GM19043 (cell line): ENCODE results near the gene NINJ2.
"Not testable (repeated sequence)": the region's sequence is repeated elsewhere in the genome, so short reads cannot be mapped to it uniquely, and the experiment has no call there.

ENCODE experiments used
- ATAC-seq: cut with Tn5 transposase; IDR thresholded peaks from one replicate; pipeline ENCODE4 v1.9.1; 2021; ENCODE audit warnings: low read depth; ENCODE audit not compliant: unreplicated experiment

The NINJ2 gene

GRCh38 chr12:642633-643474 is 20.4 kb downstream of the NINJ2 start:
- peak; percentile 67 for ATAC-seq

GRCh38 chr12:641321-641720 is 21.9 kb downstream of the NINJ2 start:
- ATAC-seq = not testable (repeated sequence)

- ATAC-seq = no peak
Measured at GRCh38 chr12:640773-641172, 22.5 kb downstream of the NINJ2 start.

GRCh38 chr12:639988-640387 is 23.3 kb downstream of the NINJ2 start:
- ATAC-seq = no peak

GRCh38 chr12:639566-639965 is 23.7 kb downstream of the NINJ2 start:
- ATAC-seq = no peak

- ATAC-seq = no peak
Measured at GRCh38 chr12:638953-639557, 24.2 kb downstream of the NINJ2 start.

GRCh38 chr12:636632-637031 is 26.6 kb downstream of the NINJ2 start:
- ATAC-seq = no peak

GRCh38 chr12:633731-634130 is 29.5 kb downstream of the NINJ2 start:
- no peak for ATAC-seq

- no peak for ATAC-seq
Measured at GRCh38 chr12:632102-632696, 31.0 kb downstream of the NINJ2 start.

GRCh38 chr12:630656-631632 is 32.3 kb downstream of the NINJ2 start:
- ATAC-seq = peak; percentile 96

GRCh38 chr12:628742-629078 is 34.5 kb downstream of the NINJ2 start:
- not testable (repeated sequence) for ATAC-seq

- no peak for ATAC-seq
Measured at GRCh38 chr12:627863-628741, 35.1 kb downstream of the NINJ2 start.

GRCh38 chr12:627285-627684 is 36.0 kb downstream of the NINJ2 start:
- no peak for ATAC-seq

GRCh38 chr12:625998-626397 is 37.2 kb downstream of the NINJ2 start:
- ATAC-seq = no peak

GRCh38 chr12:623865-624372 is 39.3 kb downstream of the NINJ2 start:
- no peak for ATAC-seq

- ATAC-seq = no peak
Measured at GRCh38 chr12:623172-623864, 39.9 kb downstream of the NINJ2 start.

- no peak for ATAC-seq
Measured at GRCh38 chr12:622416-622815, 40.8 kb downstream of the NINJ2 start.

- ATAC-seq = no peak
Measured at GRCh38 chr12:619346-619745, 43.9 kb downstream of the NINJ2 start.

- ATAC-seq = no peak
Measured at GRCh38 chr12:618605-619004, 44.6 kb downstream of the NINJ2 start.
